Measurements from ENCODE around the gene TBCK.

DNA sequence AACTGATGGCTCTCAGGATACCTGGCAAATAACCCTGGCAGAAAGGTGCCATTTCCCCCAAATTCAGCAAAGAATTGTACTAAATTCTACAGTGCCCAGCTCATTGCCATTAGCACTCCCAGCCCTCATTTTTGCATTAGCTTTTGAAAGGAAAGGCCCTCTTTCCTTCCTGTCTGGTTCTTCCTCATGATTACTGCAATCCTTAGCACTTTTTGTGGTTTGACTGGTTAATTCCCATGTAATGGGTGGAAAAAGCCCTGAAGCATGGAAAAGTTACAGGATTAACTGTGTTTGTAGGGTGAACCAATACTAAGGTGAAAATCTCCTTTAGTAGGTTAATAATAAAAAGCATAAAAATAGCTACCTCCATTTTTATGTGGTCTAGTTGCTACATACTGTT is 281.3 kb downstream of the TBCK start:
- TF ChIP-seq, protein P1, sequence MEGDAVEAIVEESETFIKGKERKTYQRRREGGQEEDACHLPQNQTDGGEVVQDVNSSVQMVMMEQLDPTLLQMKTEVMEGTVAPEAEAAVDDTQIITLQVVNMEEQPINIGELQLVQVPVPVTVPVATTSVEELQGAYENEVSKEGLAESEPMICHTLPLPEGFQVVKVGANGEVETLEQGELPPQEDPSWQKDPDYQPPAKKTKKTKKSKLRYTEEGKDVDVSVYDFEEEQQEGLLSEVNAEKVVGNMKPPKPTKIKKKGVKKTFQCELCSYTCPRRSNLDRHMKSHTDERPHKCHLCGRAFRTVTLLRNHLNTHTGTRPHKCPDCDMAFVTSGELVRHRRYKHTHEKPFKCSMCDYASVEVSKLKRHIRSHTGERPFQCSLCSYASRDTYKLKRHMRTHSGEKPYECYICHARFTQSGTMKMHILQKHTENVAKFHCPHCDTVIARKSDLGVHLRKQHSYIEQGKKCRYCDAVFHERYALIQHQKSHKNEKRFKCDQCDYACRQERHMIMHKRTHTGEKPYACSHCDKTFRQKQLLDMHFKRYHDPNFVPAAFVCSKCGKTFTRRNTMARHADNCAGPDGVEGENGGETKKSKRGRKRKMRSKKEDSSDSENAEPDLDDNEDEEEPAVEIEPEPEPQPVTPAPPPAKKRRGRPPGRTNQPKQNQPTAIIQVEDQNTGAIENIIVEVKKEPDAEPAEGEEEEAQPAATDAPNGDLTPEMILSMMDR (conservative IDR thresholded peaks at IDR 0.05; ENCODE audit: low read length), result no peak
- TF ChIP-seq EZH2phosphoT487 (IDR thresholded peaks at IDR 0.05; ENCODE audit: borderline replicate concordance, low read depth, low read length), result no peak

Measured in OCI-LY7 (cell line).